ENCODE results near the gene SNRPA1.

Gene SNRPA1

DNA sequence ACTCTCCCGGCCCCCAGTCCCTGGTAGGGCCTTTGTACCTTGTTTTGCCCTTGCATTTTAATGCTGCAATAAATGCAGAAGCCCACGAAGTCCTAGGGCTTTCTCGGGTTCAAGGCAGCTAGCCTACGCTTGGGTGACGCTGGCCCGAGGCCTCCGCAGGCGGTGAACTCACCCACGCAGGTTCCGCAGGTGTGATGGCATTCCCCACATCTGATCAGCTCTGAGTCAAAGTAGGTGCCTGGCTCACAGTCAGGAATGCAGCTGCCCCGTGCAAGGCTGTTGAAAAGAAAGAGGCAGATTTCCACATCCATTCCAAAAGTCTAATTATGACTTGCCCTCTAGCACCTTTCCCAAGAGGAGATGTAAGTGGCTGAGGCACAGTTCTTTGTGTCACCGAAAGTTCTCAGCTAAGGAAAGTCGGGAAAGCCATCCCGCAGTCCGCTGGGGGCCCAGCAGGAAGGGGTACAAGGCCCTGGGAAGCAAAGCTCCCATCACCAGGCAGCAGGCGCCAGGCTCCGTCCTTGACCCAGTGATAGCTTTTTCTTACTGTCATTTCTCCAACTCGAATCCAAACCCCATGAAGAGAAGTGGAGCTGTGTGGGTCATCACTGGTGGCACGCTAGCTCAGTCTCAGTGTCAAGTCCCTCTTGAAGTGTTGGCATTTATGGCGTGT lies 23.2 kb upstream of the SNRPA1 start:
- no peak overlapping the region for H3K4me3 ChIP-seq (ENCODE audit: low read depth, low read length)
- no peak for DNase-seq (ENCODE audit: low read depth)
- TF ChIP-seq, protein P1, sequence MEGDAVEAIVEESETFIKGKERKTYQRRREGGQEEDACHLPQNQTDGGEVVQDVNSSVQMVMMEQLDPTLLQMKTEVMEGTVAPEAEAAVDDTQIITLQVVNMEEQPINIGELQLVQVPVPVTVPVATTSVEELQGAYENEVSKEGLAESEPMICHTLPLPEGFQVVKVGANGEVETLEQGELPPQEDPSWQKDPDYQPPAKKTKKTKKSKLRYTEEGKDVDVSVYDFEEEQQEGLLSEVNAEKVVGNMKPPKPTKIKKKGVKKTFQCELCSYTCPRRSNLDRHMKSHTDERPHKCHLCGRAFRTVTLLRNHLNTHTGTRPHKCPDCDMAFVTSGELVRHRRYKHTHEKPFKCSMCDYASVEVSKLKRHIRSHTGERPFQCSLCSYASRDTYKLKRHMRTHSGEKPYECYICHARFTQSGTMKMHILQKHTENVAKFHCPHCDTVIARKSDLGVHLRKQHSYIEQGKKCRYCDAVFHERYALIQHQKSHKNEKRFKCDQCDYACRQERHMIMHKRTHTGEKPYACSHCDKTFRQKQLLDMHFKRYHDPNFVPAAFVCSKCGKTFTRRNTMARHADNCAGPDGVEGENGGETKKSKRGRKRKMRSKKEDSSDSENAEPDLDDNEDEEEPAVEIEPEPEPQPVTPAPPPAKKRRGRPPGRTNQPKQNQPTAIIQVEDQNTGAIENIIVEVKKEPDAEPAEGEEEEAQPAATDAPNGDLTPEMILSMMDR (IDR thresholded peaks at IDR 0.05; ENCODE audit: low read depth, low read length, missing control alignments), result no peak

DNA sequence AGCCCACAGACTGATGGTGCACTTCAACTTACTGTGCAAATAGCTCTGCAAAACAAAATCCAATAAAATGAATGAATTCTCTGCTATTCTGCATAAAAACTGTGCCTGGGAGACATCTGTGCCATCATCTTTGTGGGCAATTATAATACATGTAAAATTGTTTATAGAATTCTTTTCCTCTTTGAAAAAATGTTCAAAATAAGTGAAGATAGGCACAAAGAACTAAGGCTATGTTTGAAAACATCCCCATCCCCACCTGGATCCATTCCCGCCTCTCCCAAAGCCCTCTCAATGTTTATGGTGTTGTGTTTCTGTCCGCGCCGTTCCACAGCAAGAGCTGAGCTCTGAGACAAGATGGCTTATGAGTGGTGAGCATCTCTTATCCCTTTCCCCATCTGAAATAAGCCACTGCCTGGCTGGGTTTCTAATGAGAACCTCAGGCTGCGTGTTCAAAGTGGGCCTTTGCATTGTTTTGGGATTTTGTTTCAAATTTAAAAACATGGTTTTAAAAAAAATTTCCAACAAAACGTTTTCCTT lies 22.4 kb upstream of the SNRPA1 start:
- DNase-seq (ENCODE audit: low read depth), result no peak
- no peak overlapping the region for H3K4me3 ChIP-seq (ENCODE audit: low read depth, low read length)
- TF ChIP-seq, protein P1 (IDR thresholded peaks at IDR 0.05; ENCODE audit: low read depth, low read length, missing control alignments), result no peak

GRCh38 chr15:101316529-101316928 lies 21.5 kb upstream of the SNRPA1 start:
- no peak overlapping the region for H3K4me3 ChIP-seq (ENCODE audit: low read depth, low read length)
- DNase-seq (ENCODE audit: low read depth), result no peak
- TF ChIP-seq, protein P1 (IDR thresholded peaks at IDR 0.05; ENCODE audit: low read depth, low read length, missing control alignments), result no peak

DNA sequence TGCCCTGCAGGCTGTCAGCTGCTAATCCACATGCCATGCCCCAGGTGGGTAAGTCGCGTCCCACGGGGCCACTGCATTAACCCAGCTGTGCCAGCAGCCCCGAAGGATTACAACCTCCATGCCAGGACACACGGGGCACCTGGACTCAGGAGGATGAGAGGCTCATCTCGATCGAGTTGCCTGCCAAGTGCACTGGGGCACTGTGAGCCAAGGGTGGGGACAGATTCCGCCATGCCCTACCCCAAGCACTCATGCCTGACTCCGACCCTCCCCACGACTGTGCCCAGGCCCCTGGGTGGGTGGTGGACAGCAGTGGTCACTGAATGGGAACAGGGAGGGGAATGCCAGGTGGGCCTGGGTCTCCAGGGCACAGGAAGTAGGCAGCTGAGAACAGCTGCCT lies 20.7 kb upstream of the SNRPA1 start:
- no peak overlapping the region for H3K4me3 ChIP-seq (ENCODE audit: low read depth, low read length)
- TF ChIP-seq, protein P1 (IDR thresholded peaks at IDR 0.05; ENCODE audit: low read depth, low read length, missing control alignments), result no peak
- no peak for DNase-seq (ENCODE audit: low read depth)

- DNase-seq (ENCODE audit: low read depth), result no peak
- no peak overlapping the region for H3K4me3 ChIP-seq (ENCODE audit: low read depth, low read length)
- TF ChIP-seq, protein P1 (IDR thresholded peaks at IDR 0.05; ENCODE audit: low read depth, low read length, missing control alignments), result no peak
Observed at GRCh38 chr15:101314336-101315125, 19.5 kb upstream of the SNRPA1 start.

DNA sequence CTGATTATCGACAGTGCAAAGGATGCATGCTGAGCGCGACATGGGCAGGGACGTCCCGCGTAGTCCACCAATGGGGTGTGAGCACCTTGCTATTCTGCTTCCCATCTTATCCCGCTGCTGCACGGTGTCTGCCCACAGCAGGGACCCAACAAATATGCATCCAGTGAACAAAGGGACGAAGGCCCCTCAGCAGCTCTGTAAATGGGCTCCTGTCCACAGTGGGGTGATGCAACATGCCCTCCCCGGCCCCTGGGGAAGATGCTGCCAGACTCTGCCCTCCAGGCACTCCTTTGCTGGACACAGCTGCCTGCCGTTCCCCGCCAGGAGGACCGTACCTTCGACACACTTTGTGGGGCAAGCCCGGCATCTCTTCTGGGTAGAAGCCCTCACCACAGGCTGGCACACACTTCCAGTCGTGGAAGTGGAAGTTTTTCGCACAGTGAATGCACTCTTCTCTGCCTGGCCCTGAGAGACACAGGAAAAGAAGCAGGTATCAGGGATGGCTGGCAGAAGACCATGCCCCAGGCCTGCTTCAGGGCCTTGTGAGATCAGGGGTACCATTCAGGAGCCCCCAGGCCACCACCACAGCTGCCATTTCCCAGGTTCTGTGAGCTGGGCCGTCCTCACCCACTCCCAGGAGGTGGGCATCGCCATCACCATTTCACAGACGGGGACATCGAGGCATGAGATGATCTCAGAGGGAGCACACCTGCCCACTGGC lies 18.2 kb upstream of the SNRPA1 start:
- DNase-seq (ENCODE audit: low read depth), result no peak
- no peak overlapping the region for H3K4me3 ChIP-seq (ENCODE audit: low read depth, low read length)
- TF ChIP-seq, protein P1 (IDR thresholded peaks at IDR 0.05; ENCODE audit: low read depth, low read length, missing control alignments), result no peak
